HEK293 (cell line): ENCODE results near the gene PRKG1.

Experiments
- CTCF ChIA-PET: fragments of 350-600 bp; formaldehyde crosslinking; extraction: SDS; loops from one replicate; lab custom pipeline; 2021; ENCODE audit warnings: antibody characterized with exemption; lab: Yijun Ruan, JAX
- POLR2A ChIA-PET: fragments of 300-600 bp; formaldehyde crosslinking; extraction: SDS; loops from one replicate; lab custom pipeline; 2020; ENCODE audit warnings: antibody characterized with exemption, inconsistent platforms; lab: Yijun Ruan, JAX
- H3K27ac ChIP-seq: fragments of 200-500 bp; sonication (Bioruptor generic); 2 replicates; pipeline ENCODE4 v1.5.1; 2014; ENCODE audit warnings: low read depth, low read length, control low read depth, inconsistent platforms; ENCODE audit errors: extremely low read depth
- H3K36me3 ChIP-seq, 2 experiments: fragments of 200-500 bp in 1 of 2; sonication (Bioruptor generic) in 1 of 2; 1 replicate in 1 of 2; 2 replicates in 1 of 2; pipeline ENCODE4 v1.5.1; 2014 to 2017; ENCODE audit warnings: inconsistent platforms in 2 of 2, low read length in 2 of 2; ENCODE audit not compliant: control insufficient read depth in 2 of 2, insufficient read depth in 1 of 2
- H3K4me1 ChIP-seq: fragments of 200-500 bp; sonication (Bioruptor generic); 2 replicates; pipeline ENCODE4 v1.5.1; 2014; ENCODE audit warnings: mild to moderate bottlenecking, low read length, inconsistent platforms; ENCODE audit not compliant: control insufficient read depth, insufficient read depth
- H3K4me3 ChIP-seq: 2 replicates; pipeline ENCODE4 v1.5.1; 2011; ENCODE audit warnings: low read depth, mild to moderate bottlenecking, control low read depth, low read length, moderate library complexity
- H3K9me3 ChIP-seq: fragments of 200-500 bp; sonication (Bioruptor generic); 2 replicates; pipeline ENCODE4 v1.5.1; 2014; ENCODE audit warnings: low read depth, low read length, inconsistent platforms; ENCODE audit not compliant: control insufficient read depth, insufficient read depth
- FEZF1 ChIP-seq: fragments of 450-650 bp; formaldehyde crosslinking; IDR thresholded peaks from 2 replicates; pipeline ENCODE4 v1.5.1; 2016; ENCODE audit warnings: missing biosample characterization, missing genetic modification characterization
- MYNN ChIP-seq: fragments of 450-650 bp; formaldehyde crosslinking; IDR thresholded peaks from 2 replicates; pipeline ENCODE4 v1.5.1; 2016; ENCODE audit warnings: missing biosample characterization, missing genetic modification characterization, borderline replicate concordance
- PRDM1 ChIP-seq: fragments of 450-650 bp; formaldehyde crosslinking; IDR thresholded peaks from 2 replicates; pipeline ENCODE4; 2016; ENCODE audit warnings: missing biosample characterization, missing genetic modification characterization
- ZFP37 ChIP-seq: fragments of 450-650 bp; formaldehyde crosslinking; IDR thresholded peaks from 2 replicates; pipeline ENCODE4 v1.5.1; 2016; ENCODE audit warnings: missing biosample characterization, missing genetic modification characterization
- ZNF426 ChIP-seq: fragments of 450-650 bp; formaldehyde crosslinking; IDR thresholded peaks from 2 replicates; pipeline ENCODE4 v1.5.1; 2017; ENCODE audit warnings: missing biosample characterization, missing genetic modification characterization, mild to moderate bottlenecking, inconsistent platforms, moderate library complexity
- ZNF501 ChIP-seq: fragments of 450-650 bp; formaldehyde crosslinking; IDR thresholded peaks from 2 replicates; pipeline ENCODE4 v1.5.1; 2016; ENCODE audit warnings: missing biosample characterization, missing genetic modification characterization
- ZNF521 ChIP-seq: fragments of 450-650 bp; formaldehyde crosslinking; IDR thresholded peaks from 2 replicates; pipeline ENCODE4 v1.5.1; 2017; ENCODE audit warnings: missing biosample characterization, mild to moderate bottlenecking, missing genetic modification characterization
- ZNF585B ChIP-seq: fragments of 450-650 bp; formaldehyde crosslinking; IDR thresholded peaks from 2 replicates; pipeline ENCODE4 v1.5.1; 2016; ENCODE audit warnings: missing biosample characterization, missing genetic modification characterization
- ZSCAN16 ChIP-seq: fragments of 450-650 bp; formaldehyde crosslinking; IDR thresholded peaks from 2 replicates; pipeline ENCODE4 v1.5.1; 2016; ENCODE audit warnings: missing biosample characterization, missing genetic modification characterization
- TF ChIP-seq, protein P1 (sequence below): fragments of 450-650 bp; formaldehyde crosslinking; IDR thresholded peaks from 2 replicates; pipeline ENCODE4 v1.5.1; 2016; ENCODE audit warnings: missing biosample characterization, missing genetic modification characterization
- TF ChIP-seq, protein P2 (sequence below): fragments of 450-650 bp; formaldehyde crosslinking; IDR thresholded peaks from 2 replicates; pipeline ENCODE4 v1.5.1; 2016; ENCODE audit warnings: missing biosample characterization, missing genetic modification characterization, low read depth
- TF ChIP-seq, protein P3 (sequence below): fragments of 450-650 bp; formaldehyde crosslinking; IDR thresholded peaks from 2 replicates; pipeline ENCODE4 v1.5.1; 2017; ENCODE audit warnings: missing biosample characterization, missing genetic modification characterization
- TF ChIP-seq, protein P4 (sequence below): fragments of 450-650 bp; formaldehyde crosslinking; IDR thresholded peaks from 2 replicates; pipeline ENCODE4 v1.5.1; 2017; ENCODE audit warnings: missing biosample characterization, missing genetic modification characterization
- TF ChIP-seq, protein P5 (sequence below): fragments of 450-650 bp; formaldehyde crosslinking; IDR thresholded peaks from 2 replicates; pipeline ENCODE4 v1.5.1; 2016; ENCODE audit warnings: missing biosample characterization, missing genetic modification characterization

PRKG1 gene

DNA sequence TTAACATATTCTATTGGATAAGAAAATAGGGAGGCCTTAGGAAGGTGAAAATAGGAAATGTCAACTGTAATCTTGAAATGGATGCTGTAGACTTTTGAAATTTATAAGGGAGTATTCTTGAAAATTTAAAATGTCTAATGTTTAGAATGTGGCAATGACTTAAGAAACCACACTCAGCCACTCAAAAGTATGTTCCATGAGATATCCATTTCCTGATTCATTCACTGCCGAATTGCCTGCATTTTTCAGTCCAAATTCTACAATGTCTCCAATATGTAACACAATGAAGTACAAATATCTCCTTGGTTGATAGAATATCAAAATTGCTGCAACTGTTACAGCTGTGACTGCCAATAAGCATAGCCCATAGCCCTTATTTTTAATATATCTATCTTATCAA lies 25.9 kb downstream of the PRKG1 start (continued):
- TF ChIP-seq, protein P1, sequence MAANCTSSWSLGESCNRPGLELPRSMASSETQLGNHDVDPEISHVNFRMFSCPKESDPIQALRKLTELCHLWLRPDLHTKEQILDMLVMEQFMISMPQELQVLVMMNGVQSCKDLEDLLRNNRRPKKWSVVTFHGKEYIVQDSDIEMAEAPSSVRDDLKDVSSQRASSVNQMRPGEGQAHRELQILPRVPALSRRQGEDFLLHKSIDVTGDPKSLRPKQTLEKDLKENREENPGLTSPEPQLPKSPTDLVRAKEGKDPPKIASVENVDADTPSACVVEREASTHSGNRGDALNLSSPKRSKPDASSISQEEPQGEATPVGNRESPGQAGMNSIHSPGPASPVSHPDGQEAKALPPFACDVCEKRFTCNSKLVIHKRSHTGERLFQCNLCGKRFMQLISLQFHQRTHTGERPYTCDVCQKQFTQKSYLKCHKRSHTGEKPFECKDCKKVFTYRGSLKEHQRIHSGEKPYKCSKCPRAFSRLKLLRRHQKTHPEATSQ (tag by site-specific recombination), result no peak
- no peak for TF ChIP-seq ZFP37 (tag by site-specific recombination)
- TF ChIP-seq MYNN (tag by site-specific recombination), result no peak

DNA sequence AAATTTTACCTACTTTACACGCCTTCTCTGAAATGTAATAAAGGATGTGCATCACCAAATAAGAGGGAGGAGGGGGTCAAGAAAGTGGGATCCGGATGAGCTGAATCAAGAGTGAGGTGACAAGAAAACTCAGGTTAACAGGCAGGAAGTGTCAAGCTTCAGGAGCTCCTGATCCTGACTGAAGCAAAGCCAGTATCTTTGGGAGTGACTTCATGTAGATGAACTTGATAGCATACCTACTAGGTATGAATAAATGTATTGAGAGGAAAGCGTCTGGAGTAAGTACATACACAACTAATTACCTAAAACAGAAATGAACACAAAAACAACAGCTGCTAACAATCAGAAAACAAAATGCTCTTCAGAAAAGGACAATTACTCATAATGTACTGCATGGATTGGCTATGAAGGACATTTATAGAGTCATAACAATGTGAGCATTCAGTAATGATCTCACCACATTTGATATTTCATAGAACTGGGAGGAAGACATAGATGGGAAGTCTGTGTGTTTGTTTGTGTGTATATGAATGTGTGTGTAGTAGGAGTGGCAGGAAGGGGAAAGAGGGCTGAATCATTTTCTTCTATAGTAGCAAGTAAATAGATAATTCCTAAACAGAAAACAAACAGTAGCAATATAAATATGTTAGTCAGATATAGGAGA lies 29.4 kb downstream of the PRKG1 start:
- Histone ChIP-seq H3K4me3 (no peak overlapping the region), H3K36me3 (no peaks in the 10 kb centered on the region), H3K27ac (no peak overlapping the region), H3K4me1 (no peaks in the 10 kb centered on the region), H3K9me3 (no peaks in the 10 kb centered on the region)
- POLR2A ChIA-PET, result no interaction called here
- CTCF ChIA-PET, result interaction anchor here (1.0 kb wide), 1 partner anchor 18 kb away, joined by 3 read pairs; no protein-coding TSS in a partner anchor
- peak; percentile 47; the same call in 1 of the 2 replicates for TF ChIP-seq FEZF1 (tag by site-specific recombination)
- TF ChIP-seq, protein P2, sequence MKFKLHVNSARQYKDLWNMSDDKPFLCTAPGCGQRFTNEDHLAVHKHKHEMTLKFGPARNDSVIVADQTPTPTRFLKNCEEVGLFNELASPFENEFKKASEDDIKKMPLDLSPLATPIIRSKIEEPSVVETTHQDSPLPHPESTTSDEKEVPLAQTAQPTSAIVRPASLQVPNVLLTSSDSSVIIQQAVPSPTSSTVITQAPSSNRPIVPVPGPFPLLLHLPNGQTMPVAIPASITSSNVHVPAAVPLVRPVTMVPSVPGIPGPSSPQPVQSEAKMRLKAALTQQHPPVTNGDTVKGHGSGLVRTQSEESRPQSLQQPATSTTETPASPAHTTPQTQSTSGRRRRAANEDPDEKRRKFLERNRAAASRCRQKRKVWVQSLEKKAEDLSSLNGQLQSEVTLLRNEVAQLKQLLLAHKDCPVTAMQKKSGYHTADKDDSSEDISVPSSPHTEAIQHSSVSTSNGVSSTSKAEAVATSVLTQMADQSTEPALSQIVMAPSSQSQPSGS (tag by site-specific recombination), result 0 out of 2 replicates have a peak, but pooled peaks have one; percentile 10
- TF ChIP-seq, protein P3, sequence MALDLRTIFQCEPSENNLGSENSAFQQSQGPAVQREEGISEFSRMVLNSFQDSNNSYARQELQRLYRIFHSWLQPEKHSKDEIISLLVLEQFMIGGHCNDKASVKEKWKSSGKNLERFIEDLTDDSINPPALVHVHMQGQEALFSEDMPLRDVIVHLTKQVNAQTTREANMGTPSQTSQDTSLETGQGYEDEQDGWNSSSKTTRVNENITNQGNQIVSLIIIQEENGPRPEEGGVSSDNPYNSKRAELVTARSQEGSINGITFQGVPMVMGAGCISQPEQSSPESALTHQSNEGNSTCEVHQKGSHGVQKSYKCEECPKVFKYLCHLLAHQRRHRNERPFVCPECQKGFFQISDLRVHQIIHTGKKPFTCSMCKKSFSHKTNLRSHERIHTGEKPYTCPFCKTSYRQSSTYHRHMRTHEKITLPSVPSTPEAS, result 0 out of 2 replicates have a peak, but pooled peaks have one; percentile 22
- TF ChIP-seq ZNF426 (tag by site-specific recombination), result no peak
- TF ChIP-seq, protein P4, sequence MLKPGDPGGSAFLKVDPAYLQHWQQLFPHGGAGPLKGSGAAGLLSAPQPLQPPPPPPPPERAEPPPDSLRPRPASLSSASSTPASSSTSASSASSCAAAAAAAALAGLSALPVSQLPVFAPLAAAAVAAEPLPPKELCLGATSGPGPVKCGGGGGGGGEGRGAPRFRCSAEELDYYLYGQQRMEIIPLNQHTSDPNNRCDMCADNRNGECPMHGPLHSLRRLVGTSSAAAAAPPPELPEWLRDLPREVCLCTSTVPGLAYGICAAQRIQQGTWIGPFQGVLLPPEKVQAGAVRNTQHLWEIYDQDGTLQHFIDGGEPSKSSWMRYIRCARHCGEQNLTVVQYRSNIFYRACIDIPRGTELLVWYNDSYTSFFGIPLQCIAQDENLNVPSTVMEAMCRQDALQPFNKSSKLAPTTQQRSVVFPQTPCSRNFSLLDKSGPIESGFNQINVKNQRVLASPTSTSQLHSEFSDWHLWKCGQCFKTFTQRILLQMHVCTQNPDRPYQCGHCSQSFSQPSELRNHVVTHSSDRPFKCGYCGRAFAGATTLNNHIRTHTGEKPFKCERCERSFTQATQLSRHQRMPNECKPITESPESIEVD (tag by site-specific recombination), result peak; percentile 35; the same call in 1 of the 2 replicates

DNA sequence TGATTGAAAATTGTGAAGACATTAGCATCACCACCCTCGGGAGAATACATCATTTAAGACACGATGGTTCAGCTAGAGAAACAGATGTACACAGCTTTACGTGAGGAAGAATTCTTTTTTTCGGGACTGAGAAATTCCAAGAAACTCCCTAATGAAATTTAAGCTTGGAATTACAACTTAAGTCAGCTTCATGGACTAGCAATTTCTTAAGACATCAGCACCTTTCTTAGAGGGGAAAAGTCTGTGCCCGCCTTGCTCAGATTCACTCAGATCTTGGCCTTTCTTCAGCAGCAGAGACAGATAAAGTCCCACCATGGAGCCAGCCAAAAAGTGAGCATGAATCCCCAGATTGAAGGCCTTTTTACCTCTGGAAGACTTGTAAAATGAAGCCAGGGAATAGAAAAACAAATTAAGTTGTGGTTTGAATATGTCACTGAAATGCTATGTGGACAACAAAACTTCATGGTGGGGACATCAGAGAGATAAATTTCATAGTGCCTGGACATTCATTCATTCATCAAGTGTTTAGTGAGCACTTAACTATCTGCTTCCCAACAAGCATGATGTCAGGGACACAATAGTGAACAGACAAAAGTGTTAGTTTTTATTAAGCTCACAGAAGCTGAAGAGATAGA lies 32.1 kb downstream of the PRKG1 start:
- Histone ChIP-seq H3K36me3 (no peaks in the 10 kb centered on the region), H3K4me3 (no peak overlapping the region), H3K9me3 (no peaks in the 10 kb centered on the region), H3K27ac (no peak overlapping the region), H3K4me1 (no peaks in the 10 kb centered on the region)
- CTCF ChIA-PET, result interaction anchor here (0.7 kb wide), 1 partner anchor 23 kb away, joined by 3 read pairs; no protein-coding TSS in a partner anchor
- POLR2A ChIA-PET, result no interaction called here
- TF ChIP-seq ZNF585B, result no peak
- no peak for TF ChIP-seq ZNF501 (tag by site-specific recombination)
- TF ChIP-seq, protein P5, sequence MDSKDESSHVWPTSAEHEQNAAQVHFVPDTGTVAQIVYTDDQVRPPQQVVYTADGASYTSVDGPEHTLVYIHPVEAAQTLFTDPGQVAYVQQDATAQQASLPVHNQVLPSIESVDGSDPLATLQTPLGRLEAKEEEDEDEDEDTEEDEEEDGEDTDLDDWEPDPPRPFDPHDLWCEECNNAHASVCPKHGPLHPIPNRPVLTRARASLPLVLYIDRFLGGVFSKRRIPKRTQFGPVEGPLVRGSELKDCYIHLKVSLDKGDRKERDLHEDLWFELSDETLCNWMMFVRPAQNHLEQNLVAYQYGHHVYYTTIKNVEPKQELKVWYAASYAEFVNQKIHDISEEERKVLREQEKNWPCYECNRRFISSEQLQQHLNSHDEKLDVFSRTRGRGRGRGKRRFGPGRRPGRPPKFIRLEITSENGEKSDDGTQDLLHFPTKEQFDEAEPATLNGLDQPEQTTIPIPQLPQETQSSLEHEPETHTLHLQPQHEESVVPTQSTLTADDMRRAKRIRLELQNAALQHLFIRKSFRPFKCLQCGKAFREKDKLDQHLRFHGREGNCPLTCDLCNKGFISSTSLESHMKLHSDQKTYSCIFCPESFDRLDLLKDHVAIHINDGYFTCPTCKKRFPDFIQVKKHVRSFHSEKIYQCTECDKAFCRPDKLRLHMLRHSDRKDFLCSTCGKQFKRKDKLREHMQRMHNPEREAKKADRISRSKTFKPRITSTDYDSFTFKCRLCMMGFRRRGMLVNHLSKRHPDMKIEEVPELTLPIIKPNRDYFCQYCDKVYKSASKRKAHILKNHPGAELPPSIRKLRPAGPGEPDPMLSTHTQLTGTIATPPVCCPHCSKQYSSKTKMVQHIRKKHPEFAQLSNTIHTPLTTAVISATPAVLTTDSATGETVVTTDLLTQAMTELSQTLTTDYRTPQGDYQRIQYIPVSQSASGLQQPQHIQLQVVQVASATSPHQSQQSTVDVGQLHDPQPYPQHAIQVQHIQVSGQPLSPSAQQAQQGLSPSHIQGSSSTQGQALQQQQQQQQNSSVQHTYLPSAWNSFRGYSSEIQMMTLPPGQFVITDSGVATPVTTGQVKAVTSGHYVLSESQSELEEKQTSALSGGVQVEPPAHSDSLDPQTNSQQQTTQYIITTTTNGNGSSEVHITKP (tag by site-specific recombination), result no peak
- TF ChIP-seq, protein P4 (tag by site-specific recombination), result no peak
- no peak for TF ChIP-seq PRDM1 (tag by site-specific recombination)
- TF ChIP-seq ZSCAN16 (tag by site-specific recombination), result peak; percentile 71; the same call in 1 of the 2 replicates
- no peak for TF ChIP-seq ZNF521 (tag by site-specific recombination)
